ENCODE data around the gene CXCL3. TPM values are rescaled to one million over a fixed set of nuclear protein-coding genes. Genes with fewer than 3 reads are reported as not detected.

CXCL3 gene
- total RNA-seq, 5 donors from 2014 or later (not counting 1 experiment from before 2014, with no cell fraction given), result 0.32 to 0.35 TPM; not detected in 3

DNA sequence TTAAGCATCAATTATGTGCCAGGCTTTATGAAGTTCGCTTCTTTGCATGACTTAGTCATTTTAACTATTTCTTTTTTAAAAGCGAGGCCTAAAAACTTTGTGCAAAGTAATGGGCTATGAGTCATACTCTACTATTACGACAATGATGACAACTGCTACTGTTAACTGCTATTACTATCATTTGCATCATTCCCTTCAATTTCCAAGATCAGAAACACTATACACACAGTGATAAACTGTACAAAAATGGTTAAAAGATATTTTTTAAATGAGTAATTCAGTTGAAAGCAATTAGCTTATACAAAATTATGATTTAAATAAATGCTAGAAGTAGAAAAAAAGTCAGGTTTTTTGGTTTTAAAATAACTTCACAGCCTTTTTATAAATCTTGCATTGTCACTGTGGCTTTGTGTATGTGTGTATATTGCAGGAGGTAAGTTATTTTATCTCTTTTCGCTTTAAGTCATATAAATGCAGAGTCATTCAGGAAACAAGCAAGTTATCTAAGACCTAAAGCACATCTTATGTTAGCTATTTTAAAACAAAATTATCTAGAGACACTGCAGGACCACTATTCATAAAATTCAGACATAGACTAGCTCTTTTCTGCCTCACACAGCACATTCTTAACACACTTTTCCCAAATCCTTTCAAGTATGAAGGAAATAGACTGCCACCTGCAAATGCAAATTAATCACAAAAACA, 18.5 kb upstream of the CXCL3 start:
- peaks cover 0 to 8% of the 10 kb centered on the region in 2 donors for H3K27me3 Mint-ChIP-seq
- Histone ChIP-seq H3K27ac (ENCODE audit: low read length) (no peak overlapping the region), H3K9me3 (no peaks in the 10 kb centered on the region), H3K4me3 (ENCODE audit: control insufficient read depth in 1 of 2, extremely low read depth in 1 of 2, low read length in 1 of 2) (no peak overlapping the region), H3K36me3 (ENCODE audit: control insufficient read depth in 2 of 2, extremely low read depth in 1 of 2, insufficient read depth in 1 of 2, low read length in 1 of 2) (no peaks in the 10 kb centered on the region), H3K27me3 (replicated peaks in 1 of 2; ENCODE audit: control insufficient read depth in 2 of 2, extremely low read depth in 1 of 2, insufficient read depth in 2 of 2, low read length in 1 of 2) (no peaks in the 10 kb centered on the region), H3K4me1 (ENCODE audit: control insufficient read depth in 1 of 2, extremely low read depth in 1 of 2, insufficient read depth in 2 of 2, low read length in 2 of 2) (peaks cover 0 to 2% of the 10 kb centered on the region in 2 experiments)
- no peak overlapping the region for H3K4me3 Mint-ChIP-seq
- no peak for ATAC-seq (replicated peaks in 1 of 4)
- H3K4me1 Mint-ChIP-seq, result no peaks in the 10 kb centered on the region
- POLR2A ChIA-PET, result no interaction called here
- no peaks in the 10 kb centered on the region for H3K36me3 Mint-ChIP-seq
- H3K9me3 Mint-ChIP-seq, result peaks cover 0 to 4% (median 2%) of the 10 kb centered on the region in 3 donors
- DNase-seq, result no peak
- CTCF ChIA-PET, result no interaction called here
- no CpG with 5 or more reads among the region's 4 CpGs for WGBS (ENCODE audit: insufficient coverage)
- no peak overlapping the region for H3K27ac Mint-ChIP-seq

DNA sequence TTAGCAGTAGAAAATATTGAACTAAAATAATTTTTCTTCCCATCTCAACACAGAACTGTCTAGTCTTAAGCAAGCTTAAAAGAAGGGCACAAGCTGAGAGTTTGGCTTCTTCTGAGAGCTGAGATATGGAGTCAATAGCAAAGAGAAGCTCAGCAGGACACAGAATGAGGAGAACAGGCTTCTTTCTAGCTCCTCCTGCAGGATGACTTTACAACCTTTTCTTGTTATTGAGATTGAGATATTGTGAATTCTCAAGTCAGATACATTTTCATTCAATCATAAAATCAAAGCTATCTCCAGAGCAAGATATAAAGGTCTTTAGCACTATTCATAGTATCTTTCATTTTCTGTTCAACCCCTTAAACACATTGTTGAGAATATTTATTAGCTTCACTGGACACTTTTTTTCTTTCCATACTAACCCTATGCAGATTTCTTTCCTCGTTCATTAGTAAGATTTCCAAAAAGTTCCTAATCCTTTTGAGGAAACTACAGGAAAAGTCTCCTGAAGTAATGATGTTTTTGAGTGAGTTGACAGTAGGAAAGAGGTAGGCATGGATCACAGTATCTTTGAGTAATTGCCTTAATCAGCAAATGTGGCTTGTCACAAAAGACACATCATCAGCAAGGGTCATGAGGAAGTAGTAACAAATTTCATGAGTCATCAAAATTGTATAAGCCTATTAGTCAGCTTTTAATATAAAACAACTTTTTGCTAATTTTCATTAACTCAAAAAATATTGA, 17.8 kb upstream of the CXCL3 start:
- no peak overlapping the region for H3K27ac ChIP-seq (ENCODE audit: low read length)
- H3K27ac Mint-ChIP-seq, result no peak overlapping the region
- peaks cover 0 to 8% of the 10 kb centered on the region in 2 donors for H3K27me3 Mint-ChIP-seq
- H3K36me3 ChIP-seq (ENCODE audit: control insufficient read depth in 2 of 2, extremely low read depth in 1 of 2, insufficient read depth in 1 of 2, low read length in 1 of 2), result no peaks in the 10 kb centered on the region
- no peak overlapping the region for H3K4me3 ChIP-seq (ENCODE audit: control insufficient read depth in 1 of 2, extremely low read depth in 1 of 2, low read length in 1 of 2)
- peaks cover 0 to 4% (median 2%) of the 10 kb centered on the region in 3 donors for H3K9me3 Mint-ChIP-seq
- ChIA-PET CTCF (no interaction called here), POLR2A (no interaction called here)
- ATAC-seq (replicated peaks in 1 of 4) (no peak), DNase-seq (no peak)
- H3K4me1 ChIP-seq (ENCODE audit: control insufficient read depth in 1 of 2, extremely low read depth in 1 of 2, insufficient read depth in 2 of 2, low read length in 2 of 2), result peaks cover 0 to 2% of the 10 kb centered on the region in 2 experiments
- WGBS (ENCODE audit: insufficient coverage), result no CpG with 5 or more reads among the region's 1 CpG
- H3K4me1 Mint-ChIP-seq, result no peaks in the 10 kb centered on the region
- no peaks in the 10 kb centered on the region for H3K27me3 ChIP-seq (replicated peaks in 1 of 2; ENCODE audit: control insufficient read depth in 2 of 2, extremely low read depth in 1 of 2, insufficient read depth in 2 of 2, low read length in 1 of 2)
- H3K36me3 Mint-ChIP-seq, result no peaks in the 10 kb centered on the region
- no peaks in the 10 kb centered on the region for H3K9me3 ChIP-seq
- H3K4me3 Mint-ChIP-seq, result no peak overlapping the region

DNA sequence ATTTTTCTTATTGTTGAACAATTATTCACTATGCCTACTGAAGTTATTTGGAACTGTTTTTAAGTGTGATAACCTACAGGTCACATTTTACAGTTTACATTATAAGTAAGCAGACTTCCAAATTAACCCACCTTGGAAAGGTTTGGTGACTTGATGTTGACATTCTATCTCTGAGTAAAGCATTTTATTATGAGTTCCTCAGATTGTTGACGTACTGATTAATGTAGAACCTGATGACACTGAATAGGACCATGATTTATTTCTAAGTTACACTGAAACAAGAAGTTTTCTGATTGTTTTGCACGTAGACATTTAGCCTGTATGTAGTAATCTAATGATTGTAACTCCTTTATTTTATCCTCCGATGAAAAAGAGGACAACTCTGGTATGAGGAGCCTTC, 17.0 kb upstream of the CXCL3 start:
- Mint-ChIP-seq H3K9me3 (peaks cover 0 to 4% (median 2%) of the 10 kb centered on the region in 3 donors), H3K27ac (no peak overlapping the region), H3K36me3 (no peaks in the 10 kb centered on the region), H3K27me3 (peaks cover 0 to 8% of the 10 kb centered on the region in 2 donors), H3K4me1 (no peaks in the 10 kb centered on the region), H3K4me3 (no peak overlapping the region)
- no peaks in the 10 kb centered on the region for H3K36me3 ChIP-seq (ENCODE audit: control insufficient read depth in 2 of 2, extremely low read depth in 1 of 2, insufficient read depth in 1 of 2, low read length in 1 of 2)
- CTCF ChIA-PET, result no interaction called here
- no peaks in the 10 kb centered on the region for H3K9me3 ChIP-seq
- no peak for DNase-seq
- H3K4me1 ChIP-seq (ENCODE audit: control insufficient read depth in 1 of 2, extremely low read depth in 1 of 2, insufficient read depth in 2 of 2, low read length in 2 of 2), result peaks cover 0 to 2% of the 10 kb centered on the region in 2 experiments
- H3K4me3 ChIP-seq (ENCODE audit: control insufficient read depth in 1 of 2, extremely low read depth in 1 of 2, low read length in 1 of 2), result no peak overlapping the region
- H3K27me3 ChIP-seq (replicated peaks in 1 of 2; ENCODE audit: control insufficient read depth in 2 of 2, extremely low read depth in 1 of 2, insufficient read depth in 2 of 2, low read length in 1 of 2), result no peaks in the 10 kb centered on the region
- POLR2A ChIA-PET, result no interaction called here
- ATAC-seq (replicated peaks in 1 of 4), result no peak
- no CpG with 5 or more reads among the region's 3 CpGs for WGBS (ENCODE audit: insufficient coverage)
- no peak overlapping the region for H3K27ac ChIP-seq (ENCODE audit: low read length)

DNA sequence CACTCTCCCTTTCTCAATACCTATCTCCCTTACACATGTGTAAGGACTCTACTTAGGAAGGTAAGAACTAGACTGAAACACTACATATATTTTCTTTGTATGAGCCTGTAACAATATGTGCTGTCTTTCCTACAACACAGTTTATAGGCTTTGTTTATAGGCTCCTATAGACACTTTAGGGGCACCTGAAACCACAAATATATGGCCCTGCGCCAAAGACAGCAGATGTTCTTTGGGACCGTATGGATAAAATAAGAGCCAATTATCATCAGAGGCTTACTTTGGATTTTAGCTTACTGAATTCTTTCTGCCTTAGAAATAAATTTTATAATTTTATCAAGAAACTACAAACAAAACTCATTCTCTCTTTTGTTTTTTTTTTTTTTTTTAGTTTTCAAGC, 16.6 kb upstream of the CXCL3 start:
- WGBS (ENCODE audit: insufficient coverage), result no CpG with 5 or more reads among the region's 2 CpGs

DNA sequence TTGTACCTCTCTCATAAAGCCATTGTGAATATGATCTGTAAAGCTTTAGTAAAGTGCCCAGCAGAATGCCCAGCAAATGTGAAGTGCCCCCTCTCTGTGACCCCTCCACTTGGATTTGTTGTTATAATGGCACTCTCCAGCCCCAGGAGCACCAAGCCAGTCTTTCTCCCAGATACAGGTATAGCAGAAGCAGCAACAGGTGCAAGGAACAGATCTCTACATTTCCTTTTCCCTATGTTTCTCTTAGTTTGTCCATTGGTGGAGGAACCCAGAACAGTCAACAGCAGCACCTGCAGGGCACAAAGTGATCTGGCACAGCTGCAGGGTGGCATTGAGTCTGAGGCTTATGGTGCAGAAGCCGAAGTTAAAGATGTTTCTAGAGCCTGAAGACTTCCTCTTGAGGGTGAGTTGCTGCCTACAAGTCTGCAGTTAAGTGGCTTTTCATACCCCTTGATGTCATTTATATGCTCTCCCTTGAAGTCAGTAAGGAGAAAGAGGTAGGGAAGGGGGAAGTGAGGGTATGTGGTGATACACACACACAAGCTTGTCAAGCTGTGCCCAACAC, 16.1 kb upstream of the CXCL3 start:
- H3K9me3 Mint-ChIP-seq, result peaks cover 0 to 4% (median 2%) of the 10 kb centered on the region in 3 donors
- H3K36me3 Mint-ChIP-seq, result no peaks in the 10 kb centered on the region
- ChIA-PET CTCF (no interaction called here), POLR2A (no interaction called here)
- DNase-seq, result no peak
- 20% methylated on average over 1 of the region's 1 CpG for WGBS (ENCODE audit: insufficient coverage)
- H3K27me3 Mint-ChIP-seq, result peaks cover 0 to 8% of the 10 kb centered on the region in 2 donors
- peaks cover 0 to 2% of the 10 kb centered on the region in 2 experiments for H3K4me1 ChIP-seq (ENCODE audit: control insufficient read depth in 1 of 2, extremely low read depth in 1 of 2, insufficient read depth in 2 of 2, low read length in 2 of 2)
- no peak overlapping the region for H3K4me3 ChIP-seq (ENCODE audit: control insufficient read depth in 1 of 2, extremely low read depth in 1 of 2, low read length in 1 of 2)
- no peak overlapping the region for H3K27ac Mint-ChIP-seq
- no peaks in the 10 kb centered on the region for H3K36me3 ChIP-seq (ENCODE audit: control insufficient read depth in 2 of 2, extremely low read depth in 1 of 2, insufficient read depth in 1 of 2, low read length in 1 of 2)
- no peaks in the 10 kb centered on the region for H3K9me3 ChIP-seq
- ATAC-seq (replicated peaks in 1 of 4), result no peak
- no peak overlapping the region for H3K27ac ChIP-seq (ENCODE audit: low read length)
- no peaks in the 10 kb centered on the region for H3K27me3 ChIP-seq (replicated peaks in 1 of 2; ENCODE audit: control insufficient read depth in 2 of 2, extremely low read depth in 1 of 2, insufficient read depth in 2 of 2, low read length in 1 of 2)
- no peak overlapping the region for H3K4me3 Mint-ChIP-seq
- no peaks in the 10 kb centered on the region for H3K4me1 Mint-ChIP-seq

More for the DNA sequence above, 16.6 kb upstream of the CXCL3 start:
- no peaks in the 10 kb centered on the region for H3K9me3 ChIP-seq
- Mint-ChIP-seq H3K36me3 (no peaks in the 10 kb centered on the region), H3K4me1 (no peaks in the 10 kb centered on the region), H3K9me3 (peaks cover 0 to 4% (median 2%) of the 10 kb centered on the region in 3 donors), H3K4me3 (no peak overlapping the region), H3K27me3 (peaks cover 0 to 8% of the 10 kb centered on the region in 2 donors), H3K27ac (no peak overlapping the region)
- no peak overlapping the region for H3K27ac ChIP-seq (ENCODE audit: low read length)
- ATAC-seq (replicated peaks in 1 of 4), result no peak
- DNase-seq, result no peak
- H3K27me3 ChIP-seq (replicated peaks in 1 of 2; ENCODE audit: control insufficient read depth in 2 of 2, extremely low read depth in 1 of 2, insufficient read depth in 2 of 2, low read length in 1 of 2), result no peaks in the 10 kb centered on the region
- POLR2A ChIA-PET, result no interaction called here
- no peak overlapping the region for H3K4me3 ChIP-seq (ENCODE audit: control insufficient read depth in 1 of 2, extremely low read depth in 1 of 2, low read length in 1 of 2)
- peaks cover 0 to 2% of the 10 kb centered on the region in 2 experiments for H3K4me1 ChIP-seq (ENCODE audit: control insufficient read depth in 1 of 2, extremely low read depth in 1 of 2, insufficient read depth in 2 of 2, low read length in 2 of 2)
- H3K36me3 ChIP-seq (ENCODE audit: control insufficient read depth in 2 of 2, extremely low read depth in 1 of 2, insufficient read depth in 1 of 2, low read length in 1 of 2), result no peaks in the 10 kb centered on the region
- CTCF ChIA-PET, result no interaction called here

DNA sequence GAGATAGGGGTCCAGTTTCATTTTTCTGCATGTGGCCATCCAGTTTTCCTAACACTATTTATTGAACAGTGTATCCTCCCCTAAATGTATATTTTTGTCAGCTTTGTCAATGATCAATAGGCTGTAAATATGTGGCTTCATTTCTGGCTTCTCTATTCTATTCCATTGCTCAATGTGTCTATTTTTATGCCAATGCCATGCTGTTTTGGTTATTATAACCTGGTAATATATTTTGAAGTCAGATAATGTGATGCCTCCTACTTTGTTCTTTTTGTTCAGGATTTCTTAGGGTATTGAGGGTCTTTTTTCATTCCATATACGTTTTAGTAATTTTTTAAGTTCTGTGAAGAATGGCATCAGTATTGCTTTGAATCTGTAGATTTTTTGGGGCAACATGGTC, 8.7 kb upstream of the CXCL3 start:
- CTCF ChIA-PET, result no interaction called here
- POLR2A ChIA-PET, result no interaction called here
- DNase-seq (no peak), ATAC-seq (replicated peaks in 1 of 4) (no peak)
- Mint-ChIP-seq H3K9me3 (peaks cover 4 to 22% (median 7%) of the 10 kb centered on the region in 3 donors), H3K27me3 (peaks cover 2 to 11% of the 10 kb centered on the region in 2 donors), H3K36me3 (no peaks in the 10 kb centered on the region), H3K27ac (no peak overlapping the region), H3K4me1 (no peaks in the 10 kb centered on the region), H3K4me3 (no peak overlapping the region)
- no peak overlapping the region for H3K4me3 ChIP-seq (ENCODE audit: control insufficient read depth in 1 of 2, extremely low read depth in 1 of 2, low read length in 1 of 2)
- H3K9me3 ChIP-seq, result no peaks in the 10 kb centered on the region
- H3K27ac ChIP-seq (ENCODE audit: low read length), result no peak overlapping the region
- H3K4me1 ChIP-seq (ENCODE audit: control insufficient read depth in 1 of 2, extremely low read depth in 1 of 2, insufficient read depth in 2 of 2, low read length in 2 of 2), result no peaks in the 10 kb centered on the region
- H3K36me3 ChIP-seq (ENCODE audit: control insufficient read depth in 2 of 2, extremely low read depth in 1 of 2, insufficient read depth in 1 of 2, low read length in 1 of 2), result no peaks in the 10 kb centered on the region
- no peaks in the 10 kb centered on the region for H3K27me3 ChIP-seq (replicated peaks in 1 of 2; ENCODE audit: control insufficient read depth in 2 of 2, extremely low read depth in 1 of 2, insufficient read depth in 2 of 2, low read length in 1 of 2)
- WGBS (ENCODE audit: insufficient coverage), result no CpG with 5 or more reads among the region's 1 CpG

All from T-cell (primary cell).